ENCODE measurements around the gene TMEM61.

DNA sequence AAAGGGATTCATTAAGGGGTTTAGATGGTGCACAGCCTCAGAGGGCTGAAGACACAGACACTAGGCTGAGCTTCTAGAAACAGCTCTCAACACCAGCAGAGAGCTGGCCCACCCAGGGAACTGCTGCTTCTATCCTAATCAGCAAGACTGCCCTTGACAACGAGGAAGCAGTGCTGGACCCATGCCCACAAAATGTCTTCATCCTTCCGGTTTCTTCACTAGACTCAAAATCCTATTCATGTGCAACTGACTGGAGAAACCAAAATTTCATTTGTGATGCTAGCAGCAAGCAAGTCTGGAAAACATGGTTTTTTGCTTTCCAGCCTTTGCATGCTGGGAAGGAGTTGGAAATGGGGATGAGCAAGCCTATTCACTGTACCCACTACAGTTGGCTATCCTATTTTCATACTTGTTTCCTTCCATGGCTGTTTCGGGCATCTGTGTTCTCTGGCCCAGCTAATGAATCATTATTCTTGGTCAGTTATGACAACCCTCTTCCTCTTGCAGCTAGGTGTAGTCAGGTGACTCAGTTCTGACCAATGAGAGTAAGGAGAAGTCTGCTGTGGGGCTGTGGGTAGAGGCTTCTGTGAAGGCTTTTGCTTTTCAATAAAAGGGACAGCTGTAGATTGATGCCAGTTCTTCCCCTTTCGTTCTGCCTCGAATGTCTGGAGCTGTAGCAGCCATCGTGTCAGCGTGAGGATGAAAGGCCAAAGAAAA lies 14.6 kb upstream of the TMEM61 start:
- TF ChIP-seq, protein P1, sequence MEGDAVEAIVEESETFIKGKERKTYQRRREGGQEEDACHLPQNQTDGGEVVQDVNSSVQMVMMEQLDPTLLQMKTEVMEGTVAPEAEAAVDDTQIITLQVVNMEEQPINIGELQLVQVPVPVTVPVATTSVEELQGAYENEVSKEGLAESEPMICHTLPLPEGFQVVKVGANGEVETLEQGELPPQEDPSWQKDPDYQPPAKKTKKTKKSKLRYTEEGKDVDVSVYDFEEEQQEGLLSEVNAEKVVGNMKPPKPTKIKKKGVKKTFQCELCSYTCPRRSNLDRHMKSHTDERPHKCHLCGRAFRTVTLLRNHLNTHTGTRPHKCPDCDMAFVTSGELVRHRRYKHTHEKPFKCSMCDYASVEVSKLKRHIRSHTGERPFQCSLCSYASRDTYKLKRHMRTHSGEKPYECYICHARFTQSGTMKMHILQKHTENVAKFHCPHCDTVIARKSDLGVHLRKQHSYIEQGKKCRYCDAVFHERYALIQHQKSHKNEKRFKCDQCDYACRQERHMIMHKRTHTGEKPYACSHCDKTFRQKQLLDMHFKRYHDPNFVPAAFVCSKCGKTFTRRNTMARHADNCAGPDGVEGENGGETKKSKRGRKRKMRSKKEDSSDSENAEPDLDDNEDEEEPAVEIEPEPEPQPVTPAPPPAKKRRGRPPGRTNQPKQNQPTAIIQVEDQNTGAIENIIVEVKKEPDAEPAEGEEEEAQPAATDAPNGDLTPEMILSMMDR (conservative IDR thresholded peaks at IDR 0.05): no peak
- TF ChIP-seq EZH2 (IDR thresholded peaks at IDR 0.05; ENCODE audit: low read depth): no peak
